A673 (cell line): ENCODE measurements around the gene MEOX1. TPM values are rescaled to one million over a fixed set of nuclear protein-coding genes. Genes with fewer than 3 reads are reported as not detected.

Experiments used
- BruUV-seq: library from RNA; stranded (reverse); fragments of 400-500 nt; replicated peaks from 2 replicates; lab custom pipeline; 2021; lab: Mats Ljungman, UMichigan
- CTCF ChIA-PET: fragments of 300-600 bp; sonication (Branson Sonifier 250); formaldehyde crosslinking; loops from one replicate; lab custom pipeline; 2022; ENCODE audit warnings: antibody characterized with exemption; lab: Charles Lee
- POLR2A ChIA-PET: fragments of 300-600 bp; sonication (Branson Sonifier 250); formaldehyde crosslinking; loops from one replicate; lab custom pipeline; 2022; ENCODE audit warnings: antibody characterized with exemption; ENCODE audit not compliant: low non-redundant PET; lab: Charles Lee
- DNase-seq: peaks from one replicate; pipeline ENCODE4 v3.0.0-alpha.2; 2015; ENCODE audit warnings: low spot score
- H3K27ac ChIP-seq: fragments of 200-600 bp; sonication (generic); 2 replicates; pipeline ENCODE4 v1.5.1; 2016; ENCODE audit warnings: mixed run types, low read depth, mild to moderate bottlenecking, mixed read lengths, antibody characterized with exemption, low read length; ENCODE audit not compliant: poor library complexity, severe bottlenecking
- H3K27me3 ChIP-seq: fragments of 200-600 bp; sonication (generic); replicated peaks from 2 replicates; pipeline ENCODE4 v1.6.1; 2017; ENCODE audit warnings: mixed run types, low read depth, mild to moderate bottlenecking, mixed read lengths, antibody characterized with exemption, low read length; ENCODE audit not compliant: insufficient read depth, poor library complexity
- H3K36me3 ChIP-seq: fragments of 200-600 bp; sonication (generic); 2 replicates; pipeline ENCODE4 v1.6.1; 2016; ENCODE audit warnings: mixed run types, mild to moderate bottlenecking, mixed read lengths, antibody characterized with exemption, low read length; ENCODE audit not compliant: insufficient read depth, poor library complexity, severe bottlenecking
- H3K4me1 ChIP-seq: fragments of 200-600 bp; sonication (generic); 2 replicates; pipeline ENCODE4 v1.6.1; 2017; ENCODE audit warnings: mixed run types, mild to moderate bottlenecking, mixed read lengths, antibody characterized with exemption, low read length; ENCODE audit not compliant: insufficient read depth, poor library complexity, severe bottlenecking
- H3K4me3 ChIP-seq: fragments of 200-600 bp; sonication (generic); 2 replicates; pipeline ENCODE4 v1.5.1; 2016; ENCODE audit warnings: low read depth, mixed run types, mild to moderate bottlenecking, mixed read lengths, low read length; ENCODE audit not compliant: poor library complexity, severe bottlenecking
- H3K9me3 ChIP-seq: fragments of 200-600 bp; sonication (generic); 2 replicates; pipeline ENCODE4 v1.6.1; 2016; ENCODE audit warnings: mixed run types, low read depth, mild to moderate bottlenecking, mixed read lengths, antibody characterized with exemption, low read length; ENCODE audit not compliant: poor library complexity, severe bottlenecking
- CTCF ChIP-seq: fragments of 300-800, 200-600 bp; sonication (generic); conservative IDR thresholded peaks from 2 replicates; pipeline ENCODE4 v1.5.1; 2017; ENCODE audit warnings: low read depth, mild to moderate bottlenecking, antibody characterized with exemption, low read length, moderate library complexity, mixed read lengths
- EZH2 ChIP-seq: fragments of 200-600 bp; sonication (generic); IDR thresholded peaks from 2 replicates; pipeline ENCODE4 v1.6.1; 2017; ENCODE audit warnings: borderline replicate concordance, low read depth, mild to moderate bottlenecking, mixed read lengths, antibody characterized with exemption, low read length; ENCODE audit not compliant: poor library complexity, severe bottlenecking
- intact Hi-C: fragments of 100-400 bp; cut with micrococcal nuclease; formaldehyde crosslinking; loops from one replicate; pipeline ENCODE4 v1.10.0; 2022; ENCODE audit not compliant: unreplicated experiment
- total RNA-seq: library from RNA; stranded (reverse); gene quantifications from 2 replicates; pipeline ENCODE4 v1.2.3, GENCODE V29; 2021

Gene MEOX1
- total RNA-seq, 1 experiment from 2014 or later: 0.82 TPM

GRCh38 chr17:43707184-43707583 lies 45.5 kb upstream of the MEOX1 start:
- BruUV-seq: no TSS peak
- DNase-seq: no peak
- Histone ChIP-seq H3K27me3 (no peaks in the 10 kb centered on the region), H3K4me1 (no peaks in the 10 kb centered on the region), H3K36me3 (no peaks in the 10 kb centered on the region), H3K9me3 (no peaks in the 10 kb centered on the region), H3K4me3 (no peak overlapping the region), H3K27ac (no peak overlapping the region)
- ChIA-PET POLR2A (no interaction called here), CTCF (no interaction called here)
- intact Hi-C loops: no loop called here
- TF ChIP-seq EZH2: no peak
- TF ChIP-seq CTCF: no peak

GRCh38 chr17:43706235-43706634 lies 44.5 kb upstream of the MEOX1 start:
- Histone ChIP-seq H3K4me1 (no peaks in the 10 kb centered on the region), H3K9me3 (no peaks in the 10 kb centered on the region), H3K4me3 (no peak overlapping the region), H3K27me3 (no peaks in the 10 kb centered on the region), H3K27ac (no peak overlapping the region), H3K36me3 (no peaks in the 10 kb centered on the region)
- intact Hi-C loops: no loop called here
- CTCF ChIA-PET: no interaction called here
- POLR2A ChIA-PET: no interaction called here
- no TSS peak for BruUV-seq
- DNase-seq: no peak
- TF ChIP-seq CTCF (no peak), EZH2 (no peak)

GRCh38 chr17:43703630-43704029 lies 41.9 kb upstream of the MEOX1 start:
- Histone ChIP-seq H3K27me3 (no peaks in the 10 kb centered on the region), H3K4me1 (no peaks in the 10 kb centered on the region), H3K9me3 (no peaks in the 10 kb centered on the region), H3K27ac (no peak overlapping the region), H3K36me3 (no peaks in the 10 kb centered on the region), H3K4me3 (no peak overlapping the region)
- DNase-seq: no peak
- POLR2A ChIA-PET: no interaction called here
- intact Hi-C loops: no loop called here
- CTCF ChIA-PET: no interaction called here
- BruUV-seq: no TSS peak
- TF ChIP-seq EZH2 (no peak), CTCF (no peak)
